Measurements from ENCODE around the gene CYREN.

GRCh38 chr7:135147899-135148721, 22.4 kb downstream of the CYREN start, which contains the start of gene TMEM140:
- TF ChIP-seq FOXM1 (IDR thresholded peaks at IDR 0.05; ENCODE audit: borderline replicate concordance, low read depth) (no peak), USF1 (IDR thresholded peaks at IDR 0.05) (no peak), EGR1 (IDR thresholded peaks at IDR 0.05) (no peak), EP300 (IDR thresholded peaks at IDR 0.05; ENCODE audit: borderline replicate concordance) (no peak), ZBTB7A (IDR thresholded peaks at IDR 0.05; ENCODE audit: low read depth) (no peak), TAF1 (IDR thresholded peaks at IDR 0.05; ENCODE audit: low read depth) (no peak), CEBPB (IDR thresholded peaks at IDR 0.05) (no peak), REST (IDR thresholded peaks at IDR 0.05; ENCODE audit: low read depth) (no peak), YY1 (IDR thresholded peaks at IDR 0.05; ENCODE audit: low read depth) (no peak)

All from Ishikawa (cell line).